Measurements from ENCODE around the gene WNT3. TPM values are rescaled to one million over a fixed set of nuclear protein-coding genes. Genes with fewer than 3 reads are reported as not detected.
"Not testable (repeated sequence)": the region's sequence is repeated elsewhere in the genome, so short reads cannot be mapped to it uniquely, and the experiment has no call there.

The WNT3 gene
- total RNA-seq, 1 donor from 2014 or later = 1.9 TPM

DNA sequence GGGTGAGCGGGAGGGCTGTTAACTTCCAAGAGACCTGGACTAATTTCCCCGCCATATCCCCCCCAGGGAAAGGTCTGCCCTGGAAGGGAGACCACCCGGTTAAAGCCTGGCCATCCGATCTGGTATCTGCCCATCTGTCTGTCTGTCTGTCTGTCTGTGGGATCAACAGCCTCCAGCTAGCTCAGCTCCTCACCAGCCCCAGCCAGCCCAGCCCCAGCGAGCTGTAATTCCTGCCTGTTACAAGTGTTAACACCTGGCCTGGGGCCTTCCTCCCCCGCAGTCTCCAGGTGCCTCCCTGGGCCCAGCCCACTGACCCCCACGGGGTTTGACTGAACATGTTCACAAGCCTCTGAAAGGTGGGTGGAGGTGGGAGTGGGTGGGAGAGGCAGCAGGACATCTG, 4.0 kb downstream of the WNT3 start:
- DNase-seq (ENCODE audit: low spot score) = no peak

GRCh38 chr17:46813920-46814319, 4.6 kb downstream of the WNT3 start:
- no peak for DNase-seq (ENCODE audit: low spot score)

- DNase-seq (ENCODE audit: low spot score) = no peak
Measured at GRCh38 chr17:46812624-46813318, 5.7 kb downstream of the WNT3 start.

DNA sequence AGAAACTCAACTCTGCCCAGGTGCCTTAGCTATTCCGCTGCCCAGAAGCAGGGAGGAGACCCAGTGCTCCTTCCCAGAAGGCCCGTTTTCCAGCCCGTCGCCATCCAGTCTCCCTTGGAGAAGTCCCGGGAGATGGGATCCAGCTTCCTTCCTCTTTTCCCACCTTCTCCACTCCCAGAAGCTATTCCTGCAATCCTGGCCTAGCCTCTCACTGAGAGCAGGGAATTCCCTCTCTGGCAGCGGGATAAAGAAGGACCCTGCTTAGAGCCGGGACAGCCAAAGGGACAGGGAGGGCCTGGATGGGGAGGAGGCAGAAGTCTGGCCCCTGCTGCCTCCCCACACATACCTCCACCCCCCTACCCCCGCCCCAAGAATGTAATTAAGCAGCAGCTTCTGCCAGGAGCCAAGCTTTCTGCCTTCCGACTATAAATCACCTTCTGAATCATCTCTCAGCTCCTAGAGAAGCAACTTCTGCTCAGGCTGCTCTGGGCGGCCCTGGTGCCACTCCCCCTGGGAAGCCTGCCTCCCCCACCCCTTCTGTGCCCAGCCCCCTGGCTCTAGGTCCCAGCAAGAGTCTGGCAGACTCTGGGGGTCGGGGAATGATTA, 6.4 kb downstream of the WNT3 start:
- DNase-seq (ENCODE audit: low spot score) = no peak

DNA sequence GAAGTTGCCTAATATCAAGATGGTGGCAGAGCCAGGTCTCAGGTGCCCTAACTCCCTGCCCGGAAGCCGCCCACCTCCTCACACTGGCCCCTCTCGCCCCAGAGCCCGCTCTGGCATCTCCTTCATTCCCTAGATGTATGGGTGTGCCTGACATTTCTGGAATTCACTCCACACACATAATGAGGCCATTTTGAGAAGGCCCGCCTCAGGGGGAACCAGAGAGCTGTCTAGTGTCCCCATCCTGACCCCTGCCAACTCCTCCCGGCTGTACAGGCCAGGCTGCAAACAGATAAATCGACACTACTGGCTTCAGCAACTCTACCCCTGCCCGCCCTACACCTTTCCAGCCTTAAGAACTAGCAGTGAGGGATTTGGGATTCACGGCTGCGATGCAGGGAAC, 7.7 kb downstream of the WNT3 start:
- DNase-seq (ENCODE audit: low spot score) = no peak

GRCh38 chr17:46809110-46809571, 9.4 kb downstream of the WNT3 start:
- no peak for DNase-seq (ENCODE audit: low spot score)

GRCh38 chr17:46805771-46806170, 12.7 kb downstream of the WNT3 start:
- no peak for DNase-seq (ENCODE audit: low spot score)

- no peak for DNase-seq (ENCODE audit: low spot score)
Measured at GRCh38 chr17:46803544-46803943, 14.9 kb downstream of the WNT3 start.

GRCh38 chr17:46802800-46803199, 15.7 kb downstream of the WNT3 start:
- DNase-seq (ENCODE audit: low spot score) = no peak

GRCh38 chr17:46800573-46800972, 17.9 kb downstream of the WNT3 start:
- DNase-seq (ENCODE audit: low spot score) = no peak

DNA sequence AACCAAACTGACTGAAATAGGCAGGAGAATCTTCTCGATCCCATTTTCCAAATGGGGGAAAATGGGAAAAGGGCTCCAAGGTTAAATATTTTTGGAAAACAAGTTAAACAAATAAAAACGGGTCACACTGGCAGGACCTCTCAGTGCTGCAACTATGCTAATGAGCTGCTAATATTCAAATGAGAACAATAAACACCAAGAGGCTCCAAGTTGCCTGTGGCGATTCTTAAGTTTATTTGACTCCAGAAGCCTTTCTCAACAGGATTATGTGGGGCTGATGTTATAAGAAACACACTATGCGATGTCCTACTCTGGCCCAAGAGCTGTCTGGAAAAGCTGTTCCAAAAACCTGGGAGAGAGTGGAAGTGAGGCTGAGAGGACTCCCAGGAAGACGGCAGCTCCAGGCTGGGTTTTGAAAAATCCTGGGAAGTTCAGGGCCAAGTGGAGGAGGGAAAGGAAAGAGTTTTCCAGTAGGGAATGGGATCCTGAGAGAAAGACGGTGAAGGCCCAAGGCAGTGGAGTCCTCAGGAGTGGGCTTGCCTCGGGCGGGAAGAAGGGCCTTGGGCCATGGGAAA, 21.4 kb downstream of the WNT3 start:
- DNase-seq (ENCODE audit: low spot score) = no peak

- no peak for DNase-seq (ENCODE audit: low spot score)
Measured at GRCh38 chr17:46796524-46796923, 22.0 kb downstream of the WNT3 start.

DNA sequence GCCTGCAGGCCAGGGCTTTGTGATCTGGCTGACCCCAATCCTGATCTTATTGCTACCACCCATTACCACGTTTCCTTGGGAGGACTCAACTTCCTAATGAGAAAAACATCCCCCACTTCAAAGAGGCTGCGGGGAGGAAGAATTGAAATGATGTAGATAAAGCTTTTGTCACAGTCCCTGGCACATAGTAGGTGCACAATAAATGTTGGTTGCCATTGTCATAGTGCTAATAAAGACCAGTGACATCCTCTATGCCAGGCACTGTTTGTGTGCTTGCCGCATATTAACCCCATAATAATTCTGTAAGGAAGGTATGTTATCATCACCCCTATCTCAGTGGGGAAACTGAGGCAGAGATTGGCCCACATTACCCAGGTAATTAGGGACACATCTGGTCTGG, 22.4 kb downstream of the WNT3 start:
- DNase-seq (ENCODE audit: low spot score) = no peak

DNA sequence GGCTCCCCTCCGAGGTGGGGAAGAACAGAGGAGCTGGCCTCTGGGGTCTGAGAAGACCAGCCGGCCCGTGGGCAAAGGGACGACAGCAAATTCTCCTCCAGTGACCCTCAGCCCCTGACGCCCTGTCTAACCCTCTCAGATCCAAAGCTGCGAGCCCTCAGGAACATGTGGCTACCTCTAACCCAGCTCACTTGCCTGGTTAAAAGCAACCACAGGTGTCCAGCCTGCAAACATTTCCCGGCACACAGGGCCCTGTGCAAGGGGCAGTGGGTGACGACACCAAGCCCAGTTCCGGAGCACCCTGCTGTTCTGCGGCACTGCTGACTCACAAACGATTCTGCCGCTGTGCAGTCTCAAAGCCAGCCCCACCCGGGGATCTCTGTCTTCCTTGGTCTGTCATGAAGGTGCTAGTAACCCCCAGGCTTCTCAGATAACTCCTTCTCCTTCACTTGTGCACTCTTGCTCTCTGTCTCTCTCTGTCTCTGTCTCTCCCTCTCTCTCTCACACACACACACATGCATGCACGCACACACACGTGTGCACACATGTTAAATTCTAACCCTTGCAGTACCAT, 23.0 kb downstream of the WNT3 start:
- DNase-seq (ENCODE audit: low spot score) = no peak

DNA sequence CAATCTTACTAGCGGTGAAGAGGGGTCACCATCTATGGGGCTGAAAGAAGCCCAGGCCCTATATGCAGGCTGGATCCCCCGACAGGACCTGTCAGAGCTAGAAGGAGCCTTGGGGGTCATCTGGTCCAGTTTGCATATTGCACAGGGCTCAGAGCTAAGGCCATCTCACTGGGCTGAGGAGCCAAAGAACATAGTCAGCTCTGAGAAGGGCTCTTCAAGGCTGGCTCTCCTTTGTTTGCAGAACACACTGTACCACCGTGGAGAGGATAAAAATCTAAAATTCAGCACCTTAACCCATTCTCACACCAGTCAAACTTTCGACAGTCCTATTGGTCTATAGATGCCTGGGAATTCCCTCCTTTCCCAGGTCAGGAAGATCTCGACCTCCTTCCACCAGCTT, 24.2 kb downstream of the WNT3 start:
- no peak for DNase-seq (ENCODE audit: low spot score)

DNA sequence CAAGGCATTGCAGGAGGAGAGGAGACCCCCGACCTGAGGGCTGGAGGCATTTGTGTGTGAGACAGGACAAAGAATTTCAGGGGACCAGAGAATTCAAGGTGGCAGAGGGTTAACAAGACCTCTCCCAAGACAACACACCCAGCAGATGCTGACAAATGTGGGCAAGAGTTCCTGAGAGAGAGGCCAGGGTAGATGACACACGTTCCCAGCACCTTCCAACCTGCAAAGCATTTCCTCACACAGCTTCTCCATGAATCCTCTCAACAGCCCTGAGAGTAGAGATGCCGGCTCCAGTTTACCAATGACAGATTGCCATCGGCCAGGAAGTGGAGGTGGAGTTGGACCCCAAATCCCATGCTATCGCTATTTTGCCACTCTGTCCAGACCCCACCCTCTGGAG, 25.0 kb downstream of the WNT3 start:
- no peak for DNase-seq (ENCODE audit: low spot score)

GRCh38 chr17:46793023-46793422, 25.5 kb downstream of the WNT3 start:
- DNase-seq (ENCODE audit: low spot score) = not testable (repeated sequence)

DNA sequence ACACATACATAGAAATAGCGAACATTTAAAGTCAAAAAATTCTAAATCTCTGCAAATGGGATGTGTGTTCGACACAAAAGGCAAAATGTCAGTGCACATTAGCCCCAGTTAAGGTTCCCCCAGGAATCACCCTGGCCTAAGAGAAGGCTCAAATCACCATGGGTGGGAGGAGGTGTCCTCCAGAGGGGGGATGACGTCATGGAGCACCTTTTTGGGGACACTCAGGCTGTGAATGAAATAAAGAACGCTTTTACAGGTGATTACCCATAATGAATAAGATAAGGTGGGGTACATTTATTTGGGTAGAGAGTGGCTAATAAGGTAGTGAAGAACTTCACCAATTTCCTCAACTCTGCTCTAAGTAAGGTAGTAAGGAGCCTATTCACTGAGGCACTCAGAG, 26.4 kb downstream of the WNT3 start:
- DNase-seq (ENCODE audit: low spot score) = no peak

DNA sequence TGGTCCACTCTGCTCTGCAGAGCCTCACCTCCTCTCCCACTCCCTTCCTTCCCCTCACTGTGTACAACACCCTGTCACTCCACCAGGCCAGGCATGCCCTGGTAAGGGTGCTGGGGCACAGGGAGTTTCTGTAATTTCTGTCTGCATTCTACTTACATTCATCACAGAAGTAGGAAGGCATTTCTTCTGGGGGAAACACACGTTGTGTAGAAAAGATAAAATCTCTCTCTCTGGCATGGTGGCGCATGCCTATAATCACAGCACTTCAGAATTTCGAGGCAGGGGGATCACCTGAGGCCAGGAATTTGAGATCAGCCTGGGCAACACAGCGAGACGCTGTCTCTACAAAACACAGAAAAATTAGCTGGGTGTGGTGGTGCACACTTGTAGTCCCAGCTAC, 27.0 kb downstream of the WNT3 start:
- DNase-seq (ENCODE audit: low spot score) = no peak

DNA sequence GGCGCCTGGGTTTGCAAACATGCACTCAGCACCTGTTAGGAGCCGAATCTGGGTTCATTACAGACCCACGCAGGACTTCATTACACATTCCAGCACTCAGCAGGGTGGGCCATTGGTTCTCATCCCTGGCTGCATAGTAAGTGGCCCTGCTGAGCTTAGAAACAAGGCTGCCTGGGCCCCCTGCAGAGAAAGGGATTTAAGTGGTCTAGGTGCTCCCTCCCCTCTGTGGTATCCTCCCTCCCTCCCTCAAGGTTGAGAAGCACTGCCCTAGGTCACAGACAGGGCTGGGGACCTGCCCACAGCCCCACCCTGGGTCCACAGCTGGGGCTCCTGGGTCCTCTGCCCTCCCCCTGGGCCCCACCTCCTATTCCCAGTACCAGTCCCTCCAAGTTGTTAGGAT, 28.3 kb downstream of the WNT3 start:
- no peak for DNase-seq (ENCODE audit: low spot score)

DNA sequence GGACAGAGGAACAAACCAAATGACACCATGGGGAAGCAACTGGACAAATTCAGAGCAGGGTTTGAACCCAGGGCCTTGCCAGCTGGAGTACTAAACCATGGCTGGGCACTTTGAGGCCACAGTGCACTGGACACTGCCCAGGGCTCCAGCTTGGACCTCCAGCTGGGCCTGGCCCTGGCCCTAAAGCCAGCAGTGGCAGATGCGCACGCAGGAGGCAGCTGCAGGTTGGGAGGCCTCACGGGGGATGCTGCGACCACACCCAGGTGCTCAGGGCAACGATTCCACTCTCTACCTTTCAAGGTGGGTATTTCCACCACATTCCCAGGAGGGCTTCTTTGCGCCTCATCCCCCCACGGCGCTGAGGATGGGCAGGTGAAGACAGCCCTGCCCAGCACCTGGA, 28.9 kb downstream of the WNT3 start:
- DNase-seq (ENCODE audit: low spot score) = no peak

- DNase-seq (ENCODE audit: low spot score) = no peak
Measured at GRCh38 chr17:46788796-46789195, 29.7 kb downstream of the WNT3 start.

GRCh38 chr17:46788300-46788699, 30.2 kb downstream of the WNT3 start:
- no peak for DNase-seq (ENCODE audit: low spot score)
